ENCODE data around the gene CCDC8.

CCDC8 gene

GRCh38 chr19:46412650-46413261 is 608 bp downstream of the CCDC8 start:
- TF ChIP-seq, protein P1, sequence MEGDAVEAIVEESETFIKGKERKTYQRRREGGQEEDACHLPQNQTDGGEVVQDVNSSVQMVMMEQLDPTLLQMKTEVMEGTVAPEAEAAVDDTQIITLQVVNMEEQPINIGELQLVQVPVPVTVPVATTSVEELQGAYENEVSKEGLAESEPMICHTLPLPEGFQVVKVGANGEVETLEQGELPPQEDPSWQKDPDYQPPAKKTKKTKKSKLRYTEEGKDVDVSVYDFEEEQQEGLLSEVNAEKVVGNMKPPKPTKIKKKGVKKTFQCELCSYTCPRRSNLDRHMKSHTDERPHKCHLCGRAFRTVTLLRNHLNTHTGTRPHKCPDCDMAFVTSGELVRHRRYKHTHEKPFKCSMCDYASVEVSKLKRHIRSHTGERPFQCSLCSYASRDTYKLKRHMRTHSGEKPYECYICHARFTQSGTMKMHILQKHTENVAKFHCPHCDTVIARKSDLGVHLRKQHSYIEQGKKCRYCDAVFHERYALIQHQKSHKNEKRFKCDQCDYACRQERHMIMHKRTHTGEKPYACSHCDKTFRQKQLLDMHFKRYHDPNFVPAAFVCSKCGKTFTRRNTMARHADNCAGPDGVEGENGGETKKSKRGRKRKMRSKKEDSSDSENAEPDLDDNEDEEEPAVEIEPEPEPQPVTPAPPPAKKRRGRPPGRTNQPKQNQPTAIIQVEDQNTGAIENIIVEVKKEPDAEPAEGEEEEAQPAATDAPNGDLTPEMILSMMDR (IDR thresholded peaks at IDR 0.05; ENCODE audit: extremely low read depth, missing control alignments) = no peak
- no peak for DNase-seq (ENCODE audit: low spot score)

DNA sequence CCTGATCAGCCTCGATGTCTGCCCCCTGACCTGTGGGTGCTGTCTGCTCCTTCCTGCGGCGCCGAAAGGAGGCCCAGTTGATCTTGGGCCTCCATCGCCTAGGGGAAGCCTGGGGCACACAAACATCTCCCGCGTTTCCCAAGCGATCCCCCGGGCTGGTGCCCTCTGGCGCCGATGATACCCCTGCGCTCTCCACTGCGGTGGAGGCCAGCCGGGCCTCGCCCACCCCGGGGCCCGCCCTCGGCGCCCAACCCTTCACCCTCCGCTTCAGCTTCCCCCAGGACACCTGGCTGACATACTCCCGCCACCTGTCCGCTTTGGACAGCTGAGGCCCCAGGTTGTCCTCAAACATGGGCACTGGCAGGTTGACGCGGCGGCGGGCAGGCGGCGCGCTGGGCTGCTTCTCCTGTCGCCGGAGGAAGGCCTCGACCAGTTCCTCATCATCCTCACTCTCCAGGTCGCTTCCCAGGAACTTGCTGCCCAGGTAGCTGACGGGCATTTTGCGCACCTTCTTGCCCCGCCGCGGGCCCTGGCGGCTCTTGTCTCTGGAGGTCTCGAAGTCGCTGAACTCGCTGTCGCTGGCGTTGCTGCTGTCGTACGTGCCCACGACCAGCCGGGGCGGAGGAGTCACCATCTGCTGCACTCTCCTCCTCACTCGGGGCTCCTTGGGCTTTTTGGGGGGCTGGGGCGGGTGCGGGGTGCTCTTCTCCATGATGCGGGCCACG is 1.3 kb downstream of the CCDC8 start:
- no peak for DNase-seq (ENCODE audit: low spot score)
- TF ChIP-seq, protein P1 (IDR thresholded peaks at IDR 0.05; ENCODE audit: extremely low read depth, missing control alignments) = no peak

DNA sequence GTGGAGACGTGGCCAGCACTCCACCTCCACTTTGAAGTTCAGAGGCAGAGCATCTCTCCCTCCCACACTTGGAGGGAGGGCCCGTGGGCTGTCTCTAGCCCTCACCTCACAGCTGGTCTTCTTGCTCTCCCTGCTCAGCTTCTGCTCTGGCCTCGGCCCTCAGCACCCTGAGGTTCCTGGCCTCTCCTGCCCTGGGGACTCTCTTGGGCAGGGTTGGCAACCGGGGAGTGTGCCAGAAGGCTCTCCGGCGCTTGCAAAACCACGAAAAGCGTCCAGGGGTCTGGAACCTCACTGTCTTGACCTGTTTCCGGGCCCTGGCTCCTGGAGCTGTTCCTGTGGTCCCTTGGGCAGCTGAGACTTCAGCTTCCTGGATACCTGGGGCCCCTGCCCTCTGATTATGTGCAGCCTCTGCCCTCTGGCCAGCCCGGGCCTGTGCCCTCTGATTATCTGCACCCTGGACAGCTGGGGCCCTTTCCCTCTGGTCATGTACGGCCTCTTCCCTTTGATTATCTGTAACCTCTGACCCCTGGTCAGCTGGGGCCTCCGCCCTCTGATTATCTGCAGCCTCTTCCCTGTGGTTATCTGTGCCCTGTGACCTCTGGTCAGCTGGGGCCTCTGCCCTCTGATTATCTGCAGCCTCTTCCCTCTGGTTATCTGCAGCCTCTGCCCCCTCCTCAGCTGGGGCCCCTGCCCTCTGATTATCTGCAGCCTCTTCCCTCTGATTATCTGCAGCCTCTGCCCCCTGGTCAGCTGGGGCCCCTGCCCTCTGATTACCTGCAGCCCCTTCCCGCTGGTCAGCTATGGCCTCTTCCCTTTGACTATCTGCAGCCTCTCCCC is 2.1 kb downstream of the CCDC8 start:
- no peak for DNase-seq (ENCODE audit: low spot score)
- TF ChIP-seq, protein P1 (IDR thresholded peaks at IDR 0.05; ENCODE audit: extremely low read depth, missing control alignments) = no peak

- DNase-seq (ENCODE audit: low spot score) = no peak
- TF ChIP-seq, protein P1 (IDR thresholded peaks at IDR 0.05; ENCODE audit: extremely low read depth, missing control alignments) = no peak
Measured at GRCh38 chr19:46410205-46411087, 2.9 kb downstream of the CCDC8 start.

DNA sequence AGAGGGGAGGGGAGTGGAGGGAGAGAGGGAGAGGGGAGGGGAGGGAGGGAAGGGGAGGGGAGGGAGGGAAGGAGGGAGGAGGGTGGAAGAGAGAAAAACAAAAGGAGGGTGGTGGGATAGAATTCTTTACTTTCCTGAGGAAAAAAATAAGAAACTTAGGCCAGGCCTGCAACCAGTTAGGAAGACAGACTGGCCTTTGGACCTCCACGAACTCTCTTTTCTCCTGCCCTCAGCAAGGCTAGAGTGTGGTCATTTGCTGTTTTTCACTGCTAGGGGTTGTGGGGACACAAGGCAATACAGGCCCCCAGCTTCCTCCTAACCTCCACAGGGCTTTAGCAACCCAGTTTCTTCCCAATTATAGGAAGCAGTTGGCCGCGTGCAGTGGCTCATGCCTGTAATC is 4.2 kb downstream of the CCDC8 start:
- no peak for DNase-seq (ENCODE audit: low spot score)
- TF ChIP-seq, protein P1 (IDR thresholded peaks at IDR 0.05; ENCODE audit: extremely low read depth, missing control alignments) = no peak

GRCh38 chr19:46408664-46409039 is 4.7 kb downstream of the CCDC8 start:
- no peak for DNase-seq (ENCODE audit: low spot score)
- TF ChIP-seq, protein P1 (IDR thresholded peaks at IDR 0.05; ENCODE audit: extremely low read depth, missing control alignments) = no peak

All from GM20000 (cell line).